ENCODE data around the gene TRAPPC10.
"Not testable (repeated sequence)": the region's sequence is repeated elsewhere in the genome, so short reads cannot be mapped to it uniquely, and the experiment has no call there.

Gene TRAPPC10

DNA sequence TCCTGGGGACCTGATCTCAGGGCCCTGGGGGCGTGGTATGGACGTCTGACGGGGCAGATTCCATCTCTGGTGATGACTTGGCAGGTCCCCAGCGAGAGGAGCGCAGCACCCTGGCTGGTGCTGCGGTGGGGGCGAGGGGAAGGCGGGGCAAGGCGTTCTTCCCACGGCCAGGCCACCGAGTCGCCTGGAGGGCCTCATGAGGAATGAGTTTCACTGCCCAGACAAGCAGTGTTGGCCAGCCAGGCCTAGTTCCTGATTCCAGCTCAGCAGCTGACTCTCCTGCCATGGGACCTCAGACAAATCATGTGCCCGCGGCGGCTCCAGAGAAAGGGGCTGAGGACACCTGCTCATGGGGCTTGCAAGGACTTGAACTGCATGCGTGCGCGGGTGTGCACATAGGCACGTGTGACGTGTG lies 142.7 kb downstream of the TRAPPC10 start:
- DNase-seq = not testable (repeated sequence)

GRCh38 chr21:44155231-44155993 lies 143.3 kb downstream of the TRAPPC10 start:
- not testable (repeated sequence) for DNase-seq

GRCh38 chr21:44155994-44156380 lies 143.9 kb downstream of the TRAPPC10 start:
- not testable (repeated sequence) for DNase-seq
